Stimulated activated effector memory CD8-positive, alpha-beta T cell treated with anti-CD3 and anti-CD28 coated beads, Interleukin-12 subunit alpha, Interleukin-12 subunit beta, amount 100 ng/mL, for 72 hours (primary cell): Measurements from ENCODE around the gene PELI3.

Experiments
- ATAC-seq: fragments of 150-1000 bp; cut with Tn5 transposase; 2 replicates; pipeline ENCODE4 v1.10.0; 2021
- DNase-seq, 2 donors: peaks; one replicate each; pipeline ENCODE4 v3.0.0; 2021 to 2022; ENCODE audit warnings: low spot score in 2 of 2
- H3K27ac Mint-ChIP-seq: one replicate; pipeline ENCODE4 v1.8.0; 2022; ENCODE audit warnings: mild to moderate bottlenecking, mixed read lengths
- H3K36me3 Mint-ChIP-seq: one replicate; pipeline ENCODE4 v1.8.0; 2022; ENCODE audit warnings: mild to moderate bottlenecking, mixed read lengths
- H3K4me1 Mint-ChIP-seq: one replicate; pipeline ENCODE4 v1.8.0; 2022; ENCODE audit warnings: mixed read lengths
- H3K4me3 Mint-ChIP-seq: one replicate; pipeline ENCODE4 v1.8.0; 2022; ENCODE audit warnings: mild to moderate bottlenecking, mixed read lengths
- H3K9me3 Mint-ChIP-seq: one replicate; pipeline ENCODE4 v1.8.0; 2022; ENCODE audit warnings: mixed read lengths

The PELI3 gene

DNA sequence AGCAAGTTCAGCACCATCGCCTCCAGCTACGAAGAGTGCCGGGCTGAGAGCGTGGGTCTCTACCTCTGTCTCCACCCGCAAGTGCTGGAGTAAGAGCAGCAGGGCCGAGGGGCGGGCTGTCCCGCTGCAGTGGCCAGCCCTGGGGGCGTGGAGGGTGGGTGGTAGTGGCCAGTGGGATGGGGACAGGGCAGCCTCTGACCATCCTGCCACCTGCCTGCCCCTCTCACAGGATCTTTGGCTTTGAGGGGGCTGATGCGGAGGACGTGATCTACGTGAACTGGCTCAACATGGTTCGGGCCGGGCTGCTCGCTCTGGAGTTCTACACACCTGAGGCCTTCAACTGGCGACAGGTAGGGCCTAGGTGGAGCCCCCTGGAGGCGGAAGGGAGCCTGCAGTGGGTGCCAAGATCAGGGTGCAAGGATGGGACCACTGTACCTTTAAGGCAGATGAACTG, 28.7 kb downstream of the PELI3 start:
- no peaks in the 10 kb centered on the region for H3K9me3 Mint-ChIP-seq
- DNase-seq (no peak), ATAC-seq (no peak)
- H3K36me3 Mint-ChIP-seq: peaks cover 71% of the 10 kb centered on the region
- no peak overlapping the region for H3K27ac Mint-ChIP-seq
- no peaks in the 10 kb centered on the region for H3K4me1 Mint-ChIP-seq
- H3K4me3 Mint-ChIP-seq: no peak overlapping the region

DNA sequence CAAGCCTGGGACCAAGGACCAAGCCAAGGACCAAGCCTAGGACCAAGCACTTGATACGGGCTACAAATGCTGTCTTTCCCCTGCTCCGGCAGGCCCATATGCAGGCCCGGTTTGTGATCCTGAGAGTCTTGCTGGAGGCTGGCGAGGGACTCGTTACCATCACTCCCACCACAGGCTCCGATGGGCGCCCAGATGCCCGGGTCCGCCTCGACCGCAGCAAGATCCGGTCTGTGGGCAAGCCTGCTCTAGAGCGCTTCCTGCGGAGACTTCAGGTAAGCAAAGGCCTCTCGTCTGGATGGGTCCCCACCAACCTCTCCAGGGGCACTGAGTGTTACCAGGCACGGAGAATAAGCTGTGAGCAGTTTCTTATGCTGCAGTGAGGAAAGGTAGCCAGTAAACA, 30.5 kb downstream of the PELI3 start:
- peaks cover 69% of the 10 kb centered on the region for H3K36me3 Mint-ChIP-seq
- DNase-seq (no peak), ATAC-seq (no peak)
- no peak overlapping the region for H3K4me3 Mint-ChIP-seq
- H3K9me3 Mint-ChIP-seq: no peaks in the 10 kb centered on the region
- H3K4me1 Mint-ChIP-seq: no peaks in the 10 kb centered on the region
- H3K27ac Mint-ChIP-seq: no peak overlapping the region

DNA sequence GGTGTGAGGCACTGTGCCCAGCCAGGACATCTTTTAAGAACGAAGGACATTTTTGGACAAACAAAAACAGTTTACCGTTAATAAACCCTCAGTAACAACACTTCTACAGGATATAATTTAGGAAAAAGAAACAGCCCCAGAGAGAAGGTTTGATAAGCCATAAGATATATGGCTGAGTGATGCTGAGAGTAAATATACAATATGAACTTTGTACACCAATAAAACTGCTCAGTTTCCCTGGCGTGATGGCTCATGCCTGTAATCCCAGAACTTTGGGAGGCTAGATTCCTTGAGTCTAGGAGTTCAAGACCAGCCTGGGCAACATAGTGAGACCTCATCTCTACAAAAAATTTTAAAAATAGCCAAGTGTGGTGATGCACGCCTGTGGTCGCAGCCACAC, 31.8 kb downstream of the PELI3 start:
- DNase-seq: no peak
- H3K4me1 Mint-ChIP-seq: no peaks in the 10 kb centered on the region
- no peaks in the 10 kb centered on the region for H3K9me3 Mint-ChIP-seq
- no peak overlapping the region for H3K27ac Mint-ChIP-seq
- no peak for ATAC-seq
- H3K4me3 Mint-ChIP-seq: no peak overlapping the region
- peaks cover 61% of the 10 kb centered on the region for H3K36me3 Mint-ChIP-seq

DNA sequence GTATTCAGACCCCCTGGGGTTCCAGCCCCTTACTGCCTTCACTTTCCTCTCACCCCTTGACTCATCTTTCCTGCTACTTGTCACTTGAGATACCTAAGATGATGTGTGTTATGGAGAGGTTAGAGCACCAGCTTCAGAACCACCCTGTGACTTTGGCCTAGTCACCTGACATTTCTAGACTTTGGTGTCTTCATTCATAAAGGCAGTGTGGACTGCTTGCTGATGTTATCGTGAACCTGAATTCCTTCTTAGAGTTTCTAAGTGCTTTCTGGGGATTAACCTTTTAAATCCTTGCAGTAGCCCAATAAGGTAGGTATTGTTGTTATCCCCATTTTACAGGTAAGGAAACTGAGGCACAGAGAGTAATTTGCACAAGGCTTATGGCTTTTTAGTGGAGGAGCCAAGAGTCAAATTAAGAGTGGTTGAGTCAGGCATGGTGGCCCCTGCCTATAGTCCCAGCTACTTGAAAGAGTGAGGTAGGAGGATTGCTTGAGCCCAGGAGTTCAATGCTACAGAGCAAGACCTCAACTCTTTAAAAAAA, 38.6 kb downstream of the PELI3 start:
- H3K4me3 Mint-ChIP-seq: no peak overlapping the region
- no peak for ATAC-seq
- no peaks in the 10 kb centered on the region for H3K9me3 Mint-ChIP-seq
- no peak overlapping the region for H3K27ac Mint-ChIP-seq
- peaks cover 3% of the 10 kb centered on the region for H3K4me1 Mint-ChIP-seq
- peaks cover 55% of the 10 kb centered on the region for H3K36me3 Mint-ChIP-seq
- no peak for DNase-seq

DNA sequence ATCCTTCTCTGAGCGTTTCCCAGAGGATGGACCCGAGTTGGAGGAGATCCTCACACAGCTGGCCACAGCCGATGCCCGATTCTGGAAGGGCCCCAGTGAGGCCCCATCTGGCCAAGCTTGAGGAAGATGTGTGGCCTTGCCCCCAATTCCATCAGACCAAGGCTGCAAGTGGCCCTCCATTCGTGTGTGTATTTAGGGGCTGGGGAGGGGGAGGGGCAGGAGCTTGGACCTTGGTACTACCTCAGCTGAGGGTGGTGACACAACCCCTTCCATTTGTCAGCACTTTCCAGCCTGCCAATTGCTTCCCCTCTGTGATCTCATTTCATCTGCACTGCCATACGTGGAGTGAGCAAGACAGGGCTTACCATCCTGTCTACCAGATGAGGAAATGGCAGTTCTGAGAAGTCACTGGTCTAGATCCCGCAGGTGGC, 42.4 kb downstream of the PELI3 start:
- peaks cover 14% of the 10 kb centered on the region for H3K4me1 Mint-ChIP-seq
- peak; percentile 39 for ATAC-seq
- no peak overlapping the region for H3K4me3 Mint-ChIP-seq
- no peaks in the 10 kb centered on the region for H3K9me3 Mint-ChIP-seq
- no peak for DNase-seq
- peaks cover 34% of the 10 kb centered on the region for H3K36me3 Mint-ChIP-seq
- H3K27ac Mint-ChIP-seq: peak overlapping the region; percentile 87

DNA sequence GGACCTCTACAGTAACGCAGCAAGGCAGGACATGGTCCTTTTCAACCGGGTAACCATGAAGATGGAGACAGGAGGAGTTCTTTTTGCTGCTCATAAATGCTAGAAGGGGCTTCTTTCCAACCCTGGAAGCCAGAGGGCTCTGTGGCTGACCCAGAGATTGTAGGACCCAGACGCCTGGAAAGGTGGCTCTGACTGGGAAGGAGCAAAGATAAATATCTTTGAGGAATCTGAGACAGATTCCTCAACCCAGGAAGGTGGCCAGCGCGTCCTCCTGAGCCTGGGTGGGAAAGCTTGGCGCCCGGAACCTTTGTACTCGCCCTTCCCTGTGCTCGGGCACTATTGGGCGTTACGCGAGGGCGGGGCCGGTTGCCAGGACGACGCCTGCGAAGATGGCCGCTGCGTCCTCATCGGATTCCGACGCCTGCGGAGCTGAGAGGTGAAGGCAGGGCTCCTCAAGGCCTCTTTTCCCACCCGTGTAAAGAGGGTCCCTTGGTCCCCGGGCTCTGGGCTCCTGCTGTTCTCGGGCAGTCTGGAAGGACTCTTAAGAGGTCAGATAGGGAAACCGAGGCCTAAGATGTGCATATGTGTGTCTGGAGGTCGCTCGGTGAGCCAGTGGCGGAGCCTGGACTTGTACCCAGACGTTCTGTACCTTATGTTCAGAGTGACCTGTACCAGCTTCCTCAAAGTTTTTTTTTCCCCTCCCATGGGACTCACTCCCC, 43.7 kb downstream of the PELI3 start, which contains the start of gene BBS1:
Gene BBS1 (plus strand): TSS at position 365 of the 719 bp plus-strand sequence. CDS start 25 bp downstream, at position 390.
- H3K27ac Mint-ChIP-seq: peak within 1 kb of the TSS; percentile 87
- H3K36me3 Mint-ChIP-seq: peaks cover 33% of the 10 kb centered on the region
- peaks cover 14% of the 10 kb centered on the region for H3K4me1 Mint-ChIP-seq

DNA sequence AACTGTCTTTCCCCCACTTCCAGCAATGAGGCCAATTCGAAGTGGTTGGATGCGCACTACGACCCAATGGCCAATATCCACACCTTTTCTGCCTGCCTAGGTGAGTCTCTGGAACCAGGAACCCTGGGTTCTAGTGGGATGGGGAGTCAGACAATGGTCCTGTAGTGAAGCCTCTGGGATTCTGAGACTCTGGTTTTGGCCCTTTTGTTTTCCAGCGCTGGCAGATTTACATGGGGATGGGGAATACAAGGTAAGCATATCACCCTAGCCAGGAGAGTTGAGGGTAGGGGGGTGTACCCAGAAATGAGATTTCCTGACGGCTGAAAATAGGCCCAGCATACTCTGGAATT, 44.3 kb downstream of the PELI3 start:
- Mint-ChIP-seq H3K9me3 (no peaks in the 10 kb centered on the region), H3K4me1 (peaks cover 14% of the 10 kb centered on the region), H3K27ac (peak overlapping the region; percentile 87), H3K4me3 (peak overlapping the region; percentile 84), H3K36me3 (peaks cover 33% of the 10 kb centered on the region)
- ATAC-seq (no peak), DNase-seq (no peak)

More for the DNA sequence above, 43.7 kb downstream of the PELI3 start, which contains the start of gene BBS1:
- peak; percentile 97 for ATAC-seq
- DNase-seq: peak; percentile 84 to 92
- H3K9me3 Mint-ChIP-seq: no peaks in the 10 kb centered on the region
- H3K4me3 Mint-ChIP-seq: peak within 1 kb of the TSS; percentile 84

DNA sequence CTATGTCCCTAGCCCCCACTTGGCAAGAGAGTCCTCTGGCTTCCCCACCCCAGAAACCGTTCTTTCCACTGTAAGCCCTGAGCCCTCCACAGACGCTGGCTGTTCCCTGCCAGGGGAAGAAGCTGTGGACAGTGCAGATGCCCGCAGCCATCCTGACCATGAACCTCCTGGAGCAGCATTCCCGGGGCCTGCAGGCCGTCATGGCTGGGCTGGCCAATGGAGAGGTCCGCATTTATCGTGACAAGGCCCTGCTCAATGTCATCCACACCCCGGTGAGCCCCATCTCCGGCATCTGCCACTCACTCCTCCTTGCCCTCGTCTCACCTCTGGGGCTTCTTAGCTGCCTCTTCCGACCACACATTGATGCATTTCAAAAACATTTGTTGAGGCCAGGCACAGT, 56.9 kb downstream of the PELI3 start:
- H3K36me3 Mint-ChIP-seq: peaks cover 71% of the 10 kb centered on the region
- H3K27ac Mint-ChIP-seq: peak overlapping the region; percentile 43
- H3K9me3 Mint-ChIP-seq: no peaks in the 10 kb centered on the region
- DNase-seq (no peak), ATAC-seq (no peak)
- no peak overlapping the region for H3K4me3 Mint-ChIP-seq
- H3K4me1 Mint-ChIP-seq: no peaks in the 10 kb centered on the region

DNA sequence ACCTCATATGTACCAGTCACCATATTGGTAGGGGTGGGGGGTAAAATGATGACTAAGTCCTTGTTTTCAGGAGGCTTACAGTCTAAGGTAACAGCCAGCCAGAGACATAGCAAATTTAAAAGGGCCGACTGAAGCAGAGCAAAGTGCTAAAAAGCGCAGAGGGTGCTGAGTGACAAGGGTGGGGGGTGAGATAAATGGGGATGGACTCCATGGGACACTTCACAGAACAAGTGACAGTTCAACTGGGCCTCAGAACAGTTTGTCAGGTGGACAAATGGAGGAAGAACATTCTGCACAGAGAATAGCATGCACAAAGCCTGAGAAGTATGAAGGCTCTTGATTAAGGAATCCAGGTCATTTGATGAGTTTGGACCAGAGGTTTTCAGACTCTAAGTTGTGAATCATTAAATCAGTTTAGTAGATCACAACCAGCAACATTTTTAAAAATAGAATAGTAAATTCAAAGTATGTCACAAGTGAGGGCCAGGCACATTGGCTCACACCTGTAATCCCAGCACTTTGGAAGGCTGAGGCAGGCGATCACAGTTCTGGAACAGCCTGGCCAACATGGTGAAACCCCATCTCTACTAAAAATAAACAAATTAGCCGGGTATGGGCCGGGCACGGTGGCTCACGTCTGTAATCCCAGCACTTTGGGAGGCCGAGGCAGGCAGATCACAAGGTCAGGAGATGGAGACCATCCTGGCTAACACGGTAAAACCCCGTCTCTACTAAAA, 57.8 kb downstream of the PELI3 start:
- DNase-seq: no peak

More for the DNA sequence above, 57.8 kb downstream of the PELI3 start:
- Mint-ChIP-seq H3K36me3 (peaks cover 71% of the 10 kb centered on the region), H3K27ac (no peak overlapping the region), H3K9me3 (no peaks in the 10 kb centered on the region), H3K4me1 (no peaks in the 10 kb centered on the region), H3K4me3 (no peak overlapping the region)
- no peak for ATAC-seq
